Prostate gland (tissue), 2 donors: ENCODE measurements around the gene F2R.

Source experiments
- CTCF ChIP-seq, 4 experiments: fragments of 200-600 bp in 2 of 4; fragments of 450-650 bp in 2 of 4; sonication (generic) in 2 of 4; IDR thresholded peaks; 1 replicate in 3 of 4; 2 replicates in 1 of 4; pipeline ENCODE4 v1.5.1; 2016 to 2019; ENCODE audit warnings: antibody characterized with exemption in 4 of 4, mild to moderate bottlenecking in 2 of 4, moderate library complexity in 2 of 4
- POLR2AphosphoS5 ChIP-seq: sonication (generic); formaldehyde crosslinking; IDR thresholded peaks from one replicate; pipeline ENCODE4 v1.6.1; 2017; ENCODE audit warnings: antibody characterized with exemption

- TF ChIP-seq CTCF (IDR thresholded peaks at IDR 0.05) (no peak), POLR2AphosphoS5 (no peak)
Observed at GRCh38 chr5:76714751-76715485, 1.0 kb upstream of the F2R start.
